CD4-positive, alpha-beta T cell treated with Interleukin-12 subunit alpha and Interleukin-12 subunit beta, for 1 hour (primary cell): ENCODE results near the gene ODC1.
A peak's percentile ranks its signal among the peaks of the same experiment; 100 is the strongest.

ENCODE experiments used
- DNase-seq: peaks from one replicate; pipeline ENCODE4 v3.0.0-alpha.2; 2020

ODC1 gene

GRCh38 chr2:10412380-10412779 lies 35.7 kb downstream of the ODC1 start:
- peak; percentile 30 for DNase-seq

DNA sequence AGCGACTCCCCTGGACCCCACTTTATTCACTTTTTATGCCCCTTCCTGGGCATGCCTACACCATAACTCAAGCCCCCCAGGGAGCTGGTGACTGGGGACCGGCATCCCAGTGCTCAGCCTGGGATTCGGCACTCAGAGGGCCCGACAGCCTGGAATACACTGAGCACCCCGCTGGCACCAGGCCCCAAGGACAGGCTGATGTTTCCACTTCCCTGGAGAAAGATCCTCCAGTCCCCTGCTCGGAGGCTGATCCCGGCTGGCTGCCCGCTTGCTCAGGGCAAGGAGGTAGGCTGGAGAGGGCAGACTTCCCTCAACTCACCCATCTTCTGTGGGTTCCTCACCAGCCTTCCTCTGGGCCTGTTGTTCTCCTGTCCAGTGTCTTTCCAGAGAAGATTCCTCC lies 36.6 kb downstream of the ODC1 start:
- no peak for DNase-seq

GRCh38 chr2:10410823-10411437 lies 37.2 kb downstream of the ODC1 start:
- DNase-seq, result no peak

- DNase-seq, result no peak
Observed at GRCh38 chr2:10410001-10410822, 37.9 kb downstream of the ODC1 start.

DNA sequence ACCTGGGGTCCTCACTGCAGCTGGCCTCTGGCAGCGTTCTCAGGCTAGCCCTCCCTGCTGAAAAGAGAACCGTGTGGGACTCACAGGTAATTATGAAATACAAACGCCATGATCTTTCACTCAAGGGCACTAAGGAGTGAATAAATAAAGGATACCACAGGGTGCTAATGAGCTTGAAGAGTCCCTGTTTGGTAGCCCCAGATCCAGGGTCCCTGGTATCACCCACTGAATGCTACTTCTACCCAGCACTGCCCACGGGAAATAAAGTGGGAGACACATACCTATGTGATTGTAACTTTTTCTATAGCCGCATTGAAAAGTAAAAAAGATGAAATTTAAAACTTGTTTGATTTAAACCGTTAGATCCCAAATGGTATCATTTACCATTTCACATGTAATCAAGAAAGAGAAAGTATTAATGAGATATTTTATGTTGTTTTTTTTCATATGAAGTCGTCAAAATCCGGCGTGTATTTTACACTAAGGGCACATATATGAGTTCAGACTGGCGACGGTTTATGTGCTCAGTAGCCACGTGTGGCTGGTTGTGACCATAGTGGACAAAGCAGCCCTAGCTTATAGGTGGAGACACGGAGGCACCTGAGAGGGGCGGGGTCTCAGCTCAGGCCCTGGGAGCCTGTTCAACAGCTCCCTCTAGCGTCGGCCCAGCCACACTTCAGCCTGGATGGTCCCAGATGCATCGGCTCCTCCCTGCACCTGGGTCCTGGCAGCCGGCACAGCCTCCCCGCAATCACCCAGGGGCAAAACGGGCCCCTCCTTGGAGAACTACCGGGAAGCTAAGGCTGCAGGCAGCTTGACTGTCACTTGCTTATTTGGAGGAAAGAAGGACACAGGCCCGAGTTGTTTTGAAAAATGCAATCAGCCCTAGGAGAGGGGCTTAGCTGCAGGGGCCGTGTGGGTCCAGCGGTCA lies 39.2 kb downstream of the ODC1 start:
- peak; percentile 87 for DNase-seq

- DNase-seq, result peak; percentile 54
Observed at GRCh38 chr2:10407841-10408648, 40.1 kb downstream of the ODC1 start.

DNA sequence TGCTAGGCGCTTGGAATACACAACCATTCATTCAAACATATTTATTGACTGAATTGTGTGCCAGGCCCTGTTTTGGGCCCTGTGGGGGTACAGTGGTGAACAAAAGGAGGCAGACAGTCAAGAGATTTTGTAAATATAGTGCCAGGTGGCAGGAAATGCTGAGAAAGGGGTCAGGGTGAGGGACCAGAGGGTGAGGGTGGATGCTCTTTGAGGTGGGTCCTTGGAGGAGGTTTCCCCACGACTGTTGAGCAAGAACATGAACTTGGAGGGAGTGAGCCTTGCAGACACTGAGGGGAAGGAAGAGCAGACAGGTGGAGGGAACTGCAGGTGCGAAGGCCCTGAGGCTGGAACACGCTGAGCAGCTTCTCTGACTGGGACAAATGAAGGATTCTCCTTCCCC lies 40.7 kb downstream of the ODC1 start:
- no peak for DNase-seq

DNA sequence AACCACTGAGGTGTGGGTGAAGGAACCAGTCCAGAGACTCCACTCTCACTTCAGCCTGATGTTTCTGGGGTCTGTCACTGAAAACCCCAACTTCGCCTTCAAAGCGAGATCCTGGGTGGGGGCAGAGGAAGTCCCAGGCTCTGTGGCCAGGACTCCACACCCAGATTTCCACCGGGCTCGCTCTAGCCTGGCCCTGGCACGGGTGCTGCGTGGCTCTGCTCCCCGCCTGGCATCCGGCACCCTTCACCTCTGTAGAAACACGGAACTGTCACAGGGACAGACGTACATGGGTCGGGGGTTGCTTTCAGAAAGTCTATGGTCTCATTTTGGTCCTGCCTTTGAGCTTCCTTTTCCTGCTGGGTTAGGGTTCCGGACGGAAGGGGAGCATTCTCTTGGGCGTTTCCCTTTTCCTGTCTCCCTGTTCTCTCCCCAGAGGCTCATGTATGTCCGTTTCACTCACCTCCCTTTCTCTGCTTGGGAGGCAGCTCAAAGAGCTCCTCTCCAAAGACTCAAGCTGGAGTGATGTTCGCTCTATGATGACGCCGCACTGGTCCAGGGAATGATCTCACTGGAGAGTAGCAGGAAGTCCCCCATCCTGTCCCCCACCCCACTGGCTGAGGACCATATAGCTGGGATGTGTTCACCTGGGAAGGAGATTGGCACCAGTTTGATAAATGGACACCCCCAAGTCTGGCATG lies 41.5 kb downstream of the ODC1 start:
- no peak for DNase-seq

DNA sequence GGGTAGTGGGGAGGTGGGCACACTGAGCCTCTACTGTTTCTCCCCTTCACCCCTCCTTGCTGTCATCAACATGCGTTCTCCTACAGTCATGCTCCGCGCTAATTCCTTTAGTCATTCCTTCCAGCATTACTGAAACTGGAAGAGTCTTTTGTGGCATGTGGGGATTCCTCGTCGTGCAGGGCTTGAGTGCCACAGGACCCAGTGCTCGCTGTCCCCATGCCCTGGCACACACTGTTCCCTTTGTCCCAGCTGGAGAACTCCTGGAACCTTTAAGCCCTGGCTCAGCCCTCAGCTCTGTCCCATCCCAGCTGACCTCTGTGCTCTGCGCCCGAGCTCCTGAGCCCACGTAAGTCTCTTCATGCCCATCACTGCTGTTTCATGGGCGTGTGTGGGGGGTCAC lies 42.1 kb downstream of the ODC1 start:
- DNase-seq, result no peak

DNA sequence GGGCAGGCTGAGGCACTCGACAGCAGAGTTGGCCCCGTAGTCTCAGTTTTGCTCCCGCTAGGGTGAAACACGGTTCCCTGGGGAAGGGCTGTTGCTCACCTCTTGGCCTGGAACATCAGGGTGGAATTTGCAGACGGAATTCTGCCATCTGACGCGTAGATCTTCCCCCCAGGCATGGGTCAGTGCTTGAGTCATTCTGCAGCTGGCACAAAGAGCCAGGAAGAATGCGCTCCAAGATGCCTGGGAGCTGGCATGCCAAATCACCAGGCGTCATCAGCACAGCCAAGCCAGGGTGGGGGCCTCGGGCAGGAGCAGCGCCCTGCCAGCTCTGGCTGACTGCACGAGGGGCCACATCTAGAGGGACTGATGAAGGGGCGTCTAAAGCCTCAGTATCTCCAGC lies 42.7 kb downstream of the ODC1 start:
- no peak for DNase-seq

- DNase-seq, result no peak
Observed at GRCh38 chr2:10404324-10405143, 43.6 kb downstream of the ODC1 start.

DNA sequence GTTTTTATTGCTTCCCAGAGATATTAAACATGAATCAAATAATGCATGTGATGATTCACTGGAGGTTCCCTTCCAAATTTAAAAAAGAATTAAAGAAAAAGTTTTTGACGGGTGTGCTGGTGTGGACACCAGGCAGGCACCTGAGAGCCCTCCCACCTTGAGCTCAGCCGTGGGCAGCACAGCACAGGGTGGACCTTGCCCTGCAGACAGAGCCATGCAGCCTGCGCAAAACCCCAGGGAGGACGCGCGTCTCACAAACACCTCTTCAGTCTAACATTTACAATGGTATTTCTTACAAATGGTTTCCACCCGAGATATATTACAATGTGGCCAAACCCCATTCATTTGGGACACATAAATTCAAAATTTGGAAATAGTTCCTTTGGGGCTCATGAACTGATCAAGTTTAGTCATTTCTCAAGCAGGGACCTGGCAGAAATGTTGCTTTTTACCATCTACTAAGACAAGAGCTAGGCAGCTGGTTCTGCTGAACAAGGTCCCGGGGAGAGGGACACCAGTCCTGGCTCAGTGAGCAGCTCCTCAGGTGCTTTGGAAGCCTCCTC lies 45.4 kb downstream of the ODC1 start:
- no peak for DNase-seq

GRCh38 chr2:10402062-10402585 lies 46.0 kb downstream of the ODC1 start:
- no peak for DNase-seq

- no peak for DNase-seq
Observed at GRCh38 chr2:10400978-10401951, 46.9 kb downstream of the ODC1 start.

DNA sequence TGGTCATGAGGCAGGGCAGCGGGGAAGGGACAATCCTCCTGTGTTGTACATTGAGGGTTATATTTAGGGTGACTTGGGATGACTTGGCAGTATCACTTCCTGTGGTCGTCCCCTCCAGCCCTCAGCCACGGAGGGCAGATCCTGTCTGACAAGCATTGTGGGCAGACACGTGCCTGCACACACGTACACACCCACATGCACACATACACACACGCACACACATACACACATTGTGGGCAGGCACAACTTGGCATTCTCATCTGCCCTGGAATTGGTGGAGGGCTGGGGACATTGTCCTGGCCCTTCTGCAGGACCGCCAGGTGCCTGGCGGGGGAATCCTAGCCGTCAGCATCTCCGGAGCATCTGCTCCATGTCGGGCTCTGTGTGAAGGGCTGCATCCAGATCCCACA lies 47.6 kb downstream of the ODC1 start:
- peak; percentile 20 for DNase-seq

- no peak for DNase-seq
Observed at GRCh38 chr2:10400002-10400401, 48.1 kb downstream of the ODC1 start.

- DNase-seq, result no peak
Observed at GRCh38 chr2:10399358-10399757, 48.8 kb downstream of the ODC1 start.

DNA sequence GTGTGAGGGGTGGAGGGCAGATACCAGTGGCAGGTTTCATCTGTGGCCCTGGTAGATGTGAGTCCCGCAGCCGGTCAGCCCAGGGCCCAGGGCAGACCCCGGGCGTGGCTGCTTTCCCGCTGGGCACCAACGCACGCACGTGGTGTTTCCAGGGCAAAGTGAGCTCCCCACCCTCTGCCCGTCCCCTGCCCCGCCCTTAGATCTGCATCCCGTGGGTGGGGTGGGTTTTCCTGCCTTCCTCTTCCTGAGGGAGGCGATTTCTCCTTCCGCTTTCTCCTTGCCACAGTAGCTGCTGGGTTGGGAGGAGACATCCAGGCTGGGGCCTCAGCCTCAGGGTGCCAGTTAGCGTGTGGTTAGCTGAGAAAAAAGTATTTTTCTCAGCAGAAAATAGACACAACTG lies 49.6 kb downstream of the ODC1 start:
- DNase-seq, result no peak

GRCh38 chr2:10397878-10398277 lies 50.2 kb downstream of the ODC1 start:
- no peak for DNase-seq
